GM12878 (cell line): Measurements from ENCODE around the gene AKAP7. TPM values are rescaled to one million over a fixed set of nuclear protein-coding genes. Genes with fewer than 3 reads are reported as not detected.

Experiments used
- BCL11A ChIP-seq: IDR thresholded peaks from 2 replicates; pipeline ENCODE4 v1.6.1; 2011; ENCODE audit warnings: low read depth, low read length
- RCOR1 ChIP-seq: conservative IDR thresholded peaks from 2 replicates; pipeline ENCODE4 v1.6.1; 2012; ENCODE audit warnings: low read depth, low read length, improper control_type of control experiment
- TCF12 ChIP-seq: IDR thresholded peaks from 2 replicates; pipeline ENCODE4 v1.6.1; 2011; ENCODE audit warnings: low read depth, mild to moderate bottlenecking, low read length
- ZNF24 ChIP-seq: fragments of 450-650 bp; IDR thresholded peaks from 2 replicates; pipeline ENCODE4 v1.6.1; 2017; ENCODE audit warnings: antibody characterized with exemption, mild to moderate bottlenecking
- ZNF384 ChIP-seq: IDR thresholded peaks from 2 replicates; pipeline ENCODE4 v1.6.1; 2012; ENCODE audit warnings: low read depth, mild to moderate bottlenecking, low read length, improper control_type of control experiment, borderline replicate concordance
- polyA plus RNA-seq, 11 experiments: library from polyadenylated mRNA; depleted of rRNA in 4 of 11; unstranded in 6 of 11; stranded (reverse) in 5 of 11; fragments of >200 nt; fragmentation: Nextera tagmentation in 4 of 11; fragmentation: Illumina TruSeq in 1 of 11; extraction: Ambion mirVana in 4 of 11; extraction: Trizol in 1 of 11; gene quantifications; 1 replicate in 1 of 11; 2 replicates in 10 of 11; pipeline versions ENCODE4 v1.2.1 to v1.2.3, GENCODE V29; 2011 to 2016; ENCODE audit warnings: inconsistent platforms in 2 of 11, missing spikeins in 2 of 11, low read depth in 1 of 11
- total RNA-seq, 4 experiments: library from RNA; depleted of rRNA in 3 of 4; stranded (reverse); fragments of >200 nt in 3 of 4; fragmentation: Illumina TruSeq in 1 of 4; extraction: Trizol in 1 of 4; gene quantifications; 2 replicates each; pipeline versions ENCODE4 v1.2.1 to v1.2.3, GENCODE V29; 2013 to 2021
- TF ChIP-seq, protein P1 (sequence below): fragments of 450-650 bp; IDR thresholded peaks from 2 replicates; pipeline ENCODE4 v1.6.1; 2017; ENCODE audit warnings: borderline replicate concordance
- TF ChIP-seq, protein P2 (sequence below): fragments of 450-650 bp; formaldehyde crosslinking; IDR thresholded peaks from 2 replicates; pipeline ENCODE4 v1.5.0; 2022; ENCODE audit warnings: mild to moderate bottlenecking, missing genetic modification characterization
- TF ChIP-seq, protein P3 (sequence below): IDR thresholded peaks from 2 replicates; pipeline ENCODE4 v1.6.1; 2011; ENCODE audit warnings: mild to moderate bottlenecking, low read depth, low read length, moderate library complexity; ENCODE audit not compliant: insufficient replicate concordance
- TF ChIP-seq, protein P4 (sequence below): IDR thresholded peaks from 2 replicates; pipeline ENCODE4 v1.6.1; 2012; ENCODE audit warnings: low read depth, low read length, improper control_type of control experiment

Gene AKAP7
- total and polyA plus RNA-seq, 10 of the 15 experiments (the other 5 are each of a cell fraction or from before 2014, with no cell fraction given), result 0.06 to 0.58 (median 0.28) TPM; not detected in 1

- TF ChIP-seq RCOR1, result no peak
- TF ChIP-seq, protein P1, sequence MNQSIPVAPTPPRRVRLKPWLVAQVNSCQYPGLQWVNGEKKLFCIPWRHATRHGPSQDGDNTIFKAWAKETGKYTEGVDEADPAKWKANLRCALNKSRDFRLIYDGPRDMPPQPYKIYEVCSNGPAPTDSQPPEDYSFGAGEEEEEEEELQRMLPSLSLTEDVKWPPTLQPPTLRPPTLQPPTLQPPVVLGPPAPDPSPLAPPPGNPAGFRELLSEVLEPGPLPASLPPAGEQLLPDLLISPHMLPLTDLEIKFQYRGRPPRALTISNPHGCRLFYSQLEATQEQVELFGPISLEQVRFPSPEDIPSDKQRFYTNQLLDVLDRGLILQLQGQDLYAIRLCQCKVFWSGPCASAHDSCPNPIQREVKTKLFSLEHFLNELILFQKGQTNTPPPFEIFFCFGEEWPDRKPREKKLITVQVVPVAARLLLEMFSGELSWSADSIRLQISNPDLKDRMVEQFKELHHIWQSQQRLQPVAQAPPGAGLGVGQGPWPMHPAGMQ, result no peak
- TF ChIP-seq, protein P2, sequence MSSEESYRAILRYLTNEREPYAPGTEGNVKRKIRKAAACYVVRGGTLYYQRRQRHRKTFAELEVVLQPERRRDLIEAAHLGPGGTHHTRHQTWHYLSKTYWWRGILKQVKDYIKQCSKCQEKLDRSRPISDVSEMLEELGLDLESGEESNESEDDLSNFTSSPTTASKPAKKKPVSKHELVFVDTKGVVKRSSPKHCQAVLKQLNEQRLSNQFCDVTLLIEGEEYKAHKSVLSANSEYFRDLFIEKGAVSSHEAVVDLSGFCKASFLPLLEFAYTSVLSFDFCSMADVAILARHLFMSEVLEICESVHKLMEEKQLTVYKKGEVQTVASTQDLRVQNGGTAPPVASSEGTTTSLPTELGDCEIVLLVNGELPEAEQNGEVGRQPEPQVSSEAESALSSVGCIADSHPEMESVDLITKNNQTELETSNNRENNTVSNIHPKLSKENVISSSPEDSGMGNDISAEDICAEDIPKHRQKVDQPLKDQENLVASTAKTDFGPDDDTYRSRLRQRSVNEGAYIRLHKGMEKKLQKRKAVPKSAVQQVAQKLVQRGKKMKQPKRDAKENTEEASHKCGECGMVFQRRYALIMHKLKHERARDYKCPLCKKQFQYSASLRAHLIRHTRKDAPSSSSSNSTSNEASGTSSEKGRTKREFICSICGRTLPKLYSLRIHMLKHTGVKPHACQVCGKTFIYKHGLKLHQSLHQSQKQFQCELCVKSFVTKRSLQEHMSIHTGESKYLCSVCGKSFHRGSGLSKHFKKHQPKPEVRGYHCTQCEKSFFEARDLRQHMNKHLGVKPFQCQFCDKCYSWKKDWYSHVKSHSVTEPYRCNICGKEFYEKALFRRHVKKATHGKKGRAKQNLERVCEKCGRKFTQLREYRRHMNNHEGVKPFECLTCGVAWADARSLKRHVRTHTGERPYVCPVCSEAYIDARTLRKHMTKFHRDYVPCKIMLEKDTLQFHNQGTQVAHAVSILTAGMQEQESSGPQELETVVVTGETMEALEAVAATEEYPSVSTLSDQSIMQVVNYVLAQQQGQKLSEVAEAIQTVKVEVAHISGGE, result no peak
- TF ChIP-seq BCL11A, result no peak
- no peak for TF ChIP-seq TCF12
- TF ChIP-seq, protein P3, sequence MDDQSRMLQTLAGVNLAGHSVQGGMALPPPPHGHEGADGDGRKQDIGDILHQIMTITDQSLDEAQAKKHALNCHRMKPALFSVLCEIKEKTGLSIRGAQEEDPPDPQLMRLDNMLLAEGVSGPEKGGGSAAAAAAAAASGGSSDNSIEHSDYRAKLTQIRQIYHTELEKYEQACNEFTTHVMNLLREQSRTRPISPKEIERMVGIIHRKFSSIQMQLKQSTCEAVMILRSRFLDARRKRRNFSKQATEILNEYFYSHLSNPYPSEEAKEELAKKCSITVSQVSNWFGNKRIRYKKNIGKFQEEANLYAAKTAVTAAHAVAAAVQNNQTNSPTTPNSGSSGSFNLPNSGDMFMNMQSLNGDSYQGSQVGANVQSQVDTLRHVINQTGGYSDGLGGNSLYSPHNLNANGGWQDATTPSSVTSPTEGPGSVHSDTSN, result no peak
- TF ChIP-seq ZNF384, result no peak
- TF ChIP-seq, protein P4, sequence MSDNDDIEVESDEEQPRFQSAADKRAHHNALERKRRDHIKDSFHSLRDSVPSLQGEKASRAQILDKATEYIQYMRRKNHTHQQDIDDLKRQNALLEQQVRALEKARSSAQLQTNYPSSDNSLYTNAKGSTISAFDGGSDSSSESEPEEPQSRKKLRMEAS, result no peak
- no peak for TF ChIP-seq ZNF24
Measured at GRCh38 chr6:131331151-131331550, 195.9 kb downstream of the AKAP7 start (continued).
